GM19238 (cell line): ENCODE measurements around the gene LAMB2.

Experiments
- DNase-seq: peaks from one replicate; pipeline ENCODE4 v3.0.0; 2011; ENCODE audit warnings: low spot score; ENCODE audit not compliant: insufficient read length

LAMB2 gene

DNA sequence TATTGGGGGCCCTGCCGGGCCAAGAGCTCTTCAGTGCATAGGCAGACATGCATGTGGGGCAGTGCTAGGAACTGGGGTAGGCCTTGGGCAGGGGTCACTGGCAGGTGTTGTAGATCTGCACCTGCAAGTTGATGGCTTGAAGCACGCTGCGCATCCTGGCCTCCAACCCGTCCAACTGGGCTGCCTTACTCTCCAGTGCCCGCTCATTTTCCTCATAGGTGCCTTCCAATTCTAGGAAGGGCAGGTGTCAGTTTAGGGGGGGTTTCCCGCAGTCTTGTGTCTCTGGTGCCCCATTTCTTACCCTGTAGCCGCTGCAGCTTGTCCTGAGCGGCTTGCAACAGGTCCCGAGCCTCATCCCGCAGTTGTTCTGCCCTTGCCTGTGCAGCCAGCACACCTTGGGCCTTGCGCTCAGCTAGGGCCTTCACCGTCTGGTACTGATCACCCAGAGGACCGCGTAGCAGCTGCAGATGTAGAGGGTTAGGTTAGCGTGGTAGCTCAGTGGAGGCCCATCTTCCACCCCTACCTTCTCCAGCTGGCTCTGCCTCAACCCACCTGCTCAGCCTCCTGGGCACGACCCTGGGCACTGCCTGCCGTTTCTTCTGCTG lies 11.6 kb downstream of the LAMB2 start:
- no peak for DNase-seq

DNA sequence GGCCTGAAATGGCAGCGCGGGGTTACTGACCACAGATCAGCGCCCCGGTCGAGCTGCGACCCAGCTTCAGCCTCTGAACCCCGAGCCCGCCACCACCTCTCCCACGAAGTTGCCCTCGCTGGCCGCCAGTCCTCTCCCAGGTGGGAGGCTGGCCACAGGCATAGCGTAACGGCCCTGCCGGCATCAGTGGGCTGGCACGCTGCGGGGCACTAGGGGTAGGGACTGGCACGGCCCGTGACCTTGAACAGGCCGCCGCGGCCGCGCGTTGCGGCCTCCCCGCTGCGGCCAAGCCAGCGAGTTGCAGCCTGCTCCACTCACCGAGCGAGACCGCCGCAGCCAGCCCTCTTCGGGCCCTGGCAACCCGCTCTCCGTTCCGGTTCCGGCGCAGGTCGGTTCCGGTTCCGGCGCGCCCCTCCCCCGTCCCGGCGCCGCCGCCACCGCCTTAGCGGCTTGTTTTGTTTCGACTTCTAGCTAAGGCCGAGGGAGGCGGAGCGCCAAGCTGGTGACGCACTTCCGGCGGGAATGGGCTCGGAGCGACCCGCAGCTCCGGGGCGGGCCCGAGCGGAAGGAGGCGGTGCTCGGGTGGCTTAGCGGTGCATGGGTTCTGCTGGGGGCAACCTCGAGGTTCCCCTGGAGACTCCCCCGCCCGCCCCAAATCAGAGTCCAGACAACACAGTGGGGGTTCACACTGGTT lies 12.3 kb downstream of the LAMB2 start, which contains the start of gene USP19:
USP19 (minus strand) TSS at position 386 of the 694 bp plus-strand sequence. CDS start 1,678 bp downstream, outside the sequence.
- DNase-seq = peak; percentile 98

DNA sequence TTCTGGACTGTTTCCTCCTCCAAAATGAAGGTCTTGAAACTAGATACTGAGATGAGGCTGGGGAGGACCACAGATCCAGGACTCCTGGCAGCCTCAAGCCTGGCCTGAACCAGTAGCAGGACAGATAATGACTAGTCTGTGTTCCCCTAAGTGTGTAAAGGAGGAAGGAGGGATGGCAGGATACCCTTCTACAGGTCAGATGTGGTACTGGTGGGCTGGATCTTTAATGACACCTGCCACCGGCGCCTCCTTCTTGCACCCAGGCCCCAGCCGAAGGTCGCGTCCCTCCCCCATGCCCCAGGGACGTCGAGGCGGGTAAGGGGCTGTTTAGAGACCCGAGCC lies 12.8 kb downstream of the LAMB2 start:
- peak; percentile 34 for DNase-seq

DNA sequence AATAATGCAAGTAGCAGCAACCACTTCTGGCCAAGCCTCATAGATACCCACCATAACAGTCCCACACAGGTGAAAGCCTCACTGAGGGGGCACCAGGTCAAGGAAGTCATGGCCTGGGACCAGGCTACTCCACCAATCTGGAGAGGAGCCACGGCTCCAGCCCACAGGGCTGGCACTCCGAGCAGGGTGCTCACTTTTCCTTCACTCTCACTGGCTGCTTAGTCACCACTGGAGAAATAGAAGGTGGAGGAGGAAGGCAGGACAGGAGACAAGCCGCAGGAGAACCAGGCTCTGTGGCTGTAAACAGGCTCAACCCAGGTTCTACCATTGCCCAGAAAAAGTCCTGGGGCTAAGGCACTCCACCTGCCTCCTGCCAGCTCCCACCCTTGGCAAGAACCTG lies 13.4 kb downstream of the LAMB2 start:
- no peak for DNase-seq

DNA sequence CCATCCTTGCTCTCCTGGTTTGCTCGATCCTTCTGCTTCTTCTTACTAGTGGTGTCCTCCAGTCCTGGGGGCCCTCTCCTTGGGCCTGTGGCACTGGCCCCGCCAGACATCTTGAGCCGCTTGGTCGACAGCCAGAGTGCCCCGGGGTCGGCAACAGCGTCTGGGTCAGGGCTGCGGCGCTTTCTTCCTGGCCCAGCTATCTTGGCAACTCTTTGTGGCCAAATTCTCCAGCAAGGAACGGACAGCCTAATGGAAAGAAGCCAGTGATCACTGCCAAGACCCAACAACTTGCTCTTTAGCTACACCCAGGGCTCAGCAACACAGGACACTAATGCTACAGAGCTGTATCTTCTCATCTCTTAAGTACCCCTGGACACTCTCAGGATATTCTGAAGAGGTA lies 13.8 kb downstream of the LAMB2 start:
- no peak for DNase-seq

DNA sequence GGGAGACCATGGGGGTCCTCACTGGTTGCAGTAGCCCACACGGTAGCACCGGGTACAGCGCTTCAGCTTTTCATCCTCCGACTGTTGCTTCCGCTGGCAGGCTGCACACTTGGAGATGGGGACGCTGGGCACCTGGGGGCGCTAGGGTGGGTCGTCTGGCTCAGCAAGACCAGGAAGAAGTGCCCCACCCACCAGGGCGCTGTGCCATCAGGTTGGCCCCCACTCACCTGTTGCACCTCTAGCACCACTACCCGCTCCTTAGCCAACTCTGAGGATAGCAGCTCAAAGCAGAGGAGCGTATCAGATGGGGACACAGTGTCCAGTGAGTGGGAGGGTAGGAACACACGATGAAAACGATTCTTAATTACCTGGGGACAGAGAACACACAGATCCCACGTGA lies 20.6 kb downstream of the LAMB2 start:
- DNase-seq = no peak

GRCh38 chr3:49111347-49111746 lies 21.5 kb downstream of the LAMB2 start:
- no peak for DNase-seq

DNA sequence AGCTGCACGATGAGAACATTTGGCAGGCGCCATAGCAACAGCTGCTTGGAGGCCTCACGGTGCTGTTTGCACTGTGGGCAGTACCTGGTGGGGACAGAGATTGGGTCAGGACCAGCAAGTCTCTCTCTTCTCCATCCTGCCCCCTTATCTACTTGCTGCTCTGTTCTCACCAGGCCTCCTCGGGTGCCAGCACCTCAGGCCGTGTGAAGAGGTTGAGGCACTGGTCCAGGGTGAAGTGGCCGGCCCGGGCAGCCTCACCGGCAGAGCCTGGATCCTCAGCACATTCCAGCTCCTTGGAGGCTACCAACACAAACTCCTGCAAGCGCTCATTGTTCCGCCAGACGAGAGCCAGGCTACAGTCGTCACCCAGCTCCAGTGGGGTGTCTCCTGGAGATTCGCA lies 22.1 kb downstream of the LAMB2 start:
- no peak for DNase-seq

DNA sequence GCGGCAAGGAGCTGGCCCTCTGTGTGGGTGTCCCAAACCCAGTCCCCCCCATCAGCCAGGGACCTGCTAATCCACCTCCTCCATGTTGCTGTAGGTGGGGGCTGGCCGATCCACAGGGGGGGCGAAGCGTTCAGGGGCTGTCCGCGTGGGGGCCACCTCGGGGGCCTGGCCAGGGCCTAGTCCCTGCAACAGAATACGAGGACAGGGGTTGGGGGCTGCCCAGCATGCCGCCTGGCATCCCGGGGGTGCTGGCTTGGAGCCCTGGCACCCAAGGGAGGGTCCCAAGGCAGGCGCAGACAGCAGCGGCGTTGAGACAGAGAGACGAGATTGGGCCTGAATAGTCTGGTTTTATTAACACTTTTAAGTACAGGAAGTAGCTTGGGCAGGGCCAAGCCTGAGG lies 24.5 kb downstream of the LAMB2 start:
- DNase-seq = no peak

DNA sequence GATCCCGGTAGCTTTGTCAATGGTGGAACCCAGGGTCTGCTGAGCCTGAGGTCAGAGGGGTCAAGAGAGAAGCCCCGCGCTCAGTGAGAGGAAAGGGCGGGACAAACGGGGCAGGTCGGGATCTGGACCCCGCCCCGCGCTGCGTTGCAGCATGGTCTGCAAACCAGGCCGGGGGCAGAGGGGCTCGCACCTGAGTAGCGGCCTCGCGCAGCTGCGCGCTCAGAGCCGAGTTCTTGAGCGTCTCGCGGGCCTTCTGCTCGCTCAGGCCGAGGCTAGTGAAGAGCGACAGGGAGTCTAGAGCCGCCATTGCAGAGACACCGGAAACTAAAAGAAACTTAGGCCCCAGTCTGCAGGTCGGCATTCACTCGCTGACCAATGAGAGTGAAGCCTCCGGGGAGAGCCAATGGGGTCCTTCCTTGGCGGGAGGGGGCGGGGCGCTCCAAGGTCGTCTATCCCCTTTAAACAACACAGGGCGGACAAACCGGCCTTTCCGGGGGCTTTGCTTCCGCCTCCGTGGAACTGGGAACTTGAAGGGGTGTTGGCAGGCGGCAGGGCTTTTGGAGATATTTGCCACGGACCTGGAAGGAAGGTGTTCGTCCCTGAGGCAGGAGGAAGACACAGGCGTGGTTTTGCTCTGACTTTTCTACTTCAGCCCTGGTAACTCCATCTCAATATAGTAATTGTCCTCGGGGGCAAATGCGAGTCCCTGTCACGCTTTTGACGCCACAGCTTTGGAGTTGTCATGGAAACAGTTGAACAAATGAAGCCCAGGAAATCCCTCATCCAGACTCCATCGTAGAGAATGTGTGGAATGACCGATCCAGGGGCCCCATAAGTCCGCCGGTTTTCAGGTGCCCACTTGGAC lies 28.2 kb downstream of the LAMB2 start, which contains the start of gene QARS1:
QARS1 (minus strand) TSS at position 331 of the 865 bp plus-strand sequence; CDS start at position 307, 24 bp downstream.
- peak; percentile 98 for DNase-seq

- no peak for DNase-seq
Observed at GRCh38 chr3:49104052-49104426, 28.8 kb downstream of the LAMB2 start.

DNA sequence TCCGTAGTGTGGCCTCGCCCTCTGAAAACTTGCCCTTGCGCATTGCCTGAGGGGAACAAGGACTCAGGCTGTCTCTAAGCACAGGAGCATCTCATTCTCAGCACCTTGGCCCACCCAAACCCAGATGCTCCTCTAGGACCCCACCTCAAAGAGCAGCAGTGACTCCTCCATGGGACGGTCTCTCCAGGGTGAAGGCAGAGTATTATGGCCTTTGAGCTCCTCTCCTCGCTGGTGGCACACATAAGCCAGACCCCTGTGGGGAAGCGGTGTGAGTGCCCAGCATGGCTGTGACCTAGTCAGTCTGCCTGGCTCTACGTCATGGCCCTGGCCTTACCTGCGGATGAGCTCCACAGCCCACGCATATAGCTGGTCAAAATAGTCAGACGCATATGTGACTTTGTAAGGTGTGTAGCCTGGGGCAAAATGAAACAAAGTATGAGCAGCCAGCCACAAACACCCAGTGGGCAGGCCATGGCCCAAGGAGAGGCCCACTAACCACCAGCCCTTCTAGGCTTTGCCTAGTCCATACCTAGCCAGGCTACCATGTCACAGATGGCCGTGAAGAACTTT lies 32.7 kb downstream of the LAMB2 start:
- no peak for DNase-seq

DNA sequence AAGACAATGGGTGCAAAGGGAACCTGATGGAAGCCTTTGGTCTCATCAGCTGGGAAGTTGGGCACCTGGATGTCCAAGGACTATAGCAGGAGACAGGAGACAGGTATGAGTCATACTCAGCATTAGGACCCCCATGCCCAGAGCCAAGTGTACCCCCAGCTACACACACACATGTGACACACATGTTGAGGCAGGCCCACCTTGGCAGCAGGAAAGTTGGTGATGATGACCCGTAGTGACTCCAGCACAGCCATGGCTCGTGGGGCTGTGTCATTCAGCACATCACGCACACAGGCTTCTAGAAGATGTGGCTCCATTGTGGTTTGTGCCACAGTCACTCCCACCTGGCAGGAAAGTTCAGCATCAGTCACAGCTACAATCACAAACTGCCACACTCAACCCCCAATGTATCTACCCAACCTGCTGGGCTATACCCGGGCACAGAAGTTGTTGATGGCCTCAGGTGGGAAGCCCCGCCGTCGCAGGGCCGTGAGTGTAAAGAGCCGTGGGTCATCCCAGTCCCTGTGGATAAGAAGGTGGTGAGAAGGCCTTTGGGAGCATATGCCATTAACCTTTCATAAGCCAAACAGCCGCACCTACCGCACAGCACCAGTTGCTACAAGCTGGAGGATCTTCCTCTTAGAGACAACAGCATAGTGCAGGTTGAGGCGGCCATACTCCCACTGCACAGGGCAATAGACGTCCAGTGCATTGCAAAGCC lies 33.8 kb downstream of the LAMB2 start:
- DNase-seq = no peak

DNA sequence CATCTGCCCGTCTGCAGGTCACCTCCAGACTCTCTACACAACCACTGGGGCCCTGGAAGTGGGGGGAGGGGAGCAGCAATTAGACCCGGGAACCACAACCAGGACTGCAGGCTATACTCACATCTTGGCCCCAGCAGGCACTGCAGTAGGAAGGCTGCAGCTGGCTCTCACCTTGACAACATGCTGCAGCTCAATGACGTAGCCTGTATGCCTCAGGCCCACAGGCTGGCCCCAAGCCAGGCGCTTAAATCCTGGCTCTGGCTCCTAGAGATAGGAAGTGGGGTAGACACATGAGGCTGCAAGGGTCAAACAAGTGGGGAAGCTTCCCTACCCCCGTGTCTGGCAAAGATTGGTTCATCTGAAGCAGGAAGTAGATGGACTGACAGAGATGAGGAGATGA lies 34.4 kb downstream of the LAMB2 start:
- no peak for DNase-seq

DNA sequence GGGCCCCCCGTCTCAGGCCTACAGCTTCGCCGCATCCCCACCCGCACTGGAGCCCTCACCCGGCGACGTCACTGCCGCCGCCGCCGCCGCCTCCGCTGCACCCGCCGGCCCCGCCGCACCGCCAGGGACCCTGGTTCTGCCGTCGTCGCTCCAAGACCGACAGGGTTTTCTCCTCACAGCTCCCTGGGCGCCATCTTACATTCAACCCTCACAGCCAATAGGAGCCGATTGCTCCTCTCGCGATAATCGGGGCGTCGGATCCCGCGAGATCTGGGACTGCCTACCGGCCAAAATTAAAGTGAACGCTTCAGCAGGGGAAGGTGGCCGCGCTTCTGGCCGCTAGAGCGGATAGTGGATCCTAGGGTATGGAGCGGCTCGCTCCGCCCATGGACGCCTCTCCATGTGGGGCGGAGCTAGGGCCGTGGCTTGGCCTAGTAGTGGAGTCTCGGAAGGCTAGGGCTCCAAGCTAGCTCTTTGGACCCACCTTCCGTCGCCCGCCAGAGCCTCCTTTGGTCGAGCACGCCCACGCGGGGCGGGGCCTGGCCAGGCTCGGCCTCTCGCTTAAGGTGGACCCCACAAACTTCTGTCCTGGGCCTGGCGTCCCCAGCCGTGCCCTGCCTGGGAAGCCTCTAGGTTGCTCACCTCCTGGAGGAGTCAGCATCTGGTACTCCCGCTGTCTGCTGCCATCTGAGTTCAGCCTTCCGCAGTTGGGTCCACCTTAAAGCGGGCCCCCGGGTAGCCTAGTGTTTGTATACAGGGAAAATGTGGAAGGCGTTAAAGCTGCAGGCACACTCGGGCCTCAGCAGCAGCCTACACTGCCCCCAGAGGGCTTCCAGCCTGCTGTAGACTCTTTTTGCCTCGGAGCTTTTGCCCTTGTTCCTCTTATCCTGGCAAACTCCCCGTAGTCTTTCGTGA lies 38.7 kb downstream of the LAMB2 start, which contains the start of gene QRICH1:
QRICH1 (minus strand) TSS at position 219 of the 915 bp plus-strand sequence. CDS start 17,054 bp downstream, outside the sequence.
- DNase-seq = peak; percentile 91

- DNase-seq = peak; percentile 56
Observed at GRCh38 chr3:49092938-49093852, 39.7 kb downstream of the LAMB2 start.

DNA sequence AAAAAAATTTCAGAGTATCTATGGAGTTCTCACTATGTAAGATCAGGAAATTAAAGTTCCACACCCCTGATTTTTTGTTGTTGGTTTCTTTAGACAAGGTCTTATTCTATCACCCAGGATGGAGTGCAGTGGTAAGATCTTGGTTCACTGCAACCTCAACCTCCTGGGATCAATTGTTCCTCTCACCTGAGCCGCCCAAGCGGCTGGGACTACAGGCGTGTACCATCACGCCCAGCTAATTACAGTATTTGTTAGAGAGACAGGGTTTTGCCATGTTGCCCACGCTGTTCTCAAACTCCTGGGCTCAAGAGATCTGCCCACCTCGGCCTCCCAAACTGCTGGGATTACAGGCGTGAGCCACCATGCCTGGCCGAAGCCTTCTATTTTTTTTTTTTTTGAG lies 51.4 kb downstream of the LAMB2 start:
- DNase-seq = no peak

- DNase-seq = no peak
Observed at GRCh38 chr3:49079270-49079669, 53.6 kb downstream of the LAMB2 start.

DNA sequence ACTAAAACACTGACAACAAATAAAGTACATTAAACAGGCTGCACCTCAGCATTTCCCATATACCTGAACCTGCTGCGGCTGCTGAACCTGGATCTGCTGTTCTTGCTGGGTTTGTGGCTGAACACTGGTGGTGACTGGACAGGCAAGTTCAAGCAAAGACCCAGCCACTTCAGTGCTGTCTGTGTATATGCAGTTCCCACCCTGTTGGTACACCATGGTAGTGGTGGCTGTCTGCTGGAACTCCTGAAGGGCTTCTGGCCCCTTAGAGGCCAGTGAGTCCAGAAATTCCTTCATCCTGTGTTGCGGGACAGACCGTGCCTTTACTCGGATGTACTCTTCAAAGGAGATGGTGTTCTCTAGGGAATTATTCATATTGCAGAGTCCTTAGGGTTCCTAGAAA lies 56.2 kb downstream of the LAMB2 start:
- DNase-seq = no peak
